ENCODE data around the gene ARHGAP6. TPM values are rescaled to one million over a fixed set of nuclear protein-coding genes. Genes with fewer than 3 reads are reported as not detected.
"Not testable (repeated sequence)": the region's sequence is repeated elsewhere in the genome, so short reads cannot be mapped to it uniquely, and the experiment has no call there.

The ARHGAP6 gene
- total RNA-seq, 1 experiment from 2014 or later = 0.10 TPM

- H3K27me3 ChIP-seq (ENCODE audit: insufficient read depth, low read length); H3K4me2 ChIP-seq (ENCODE audit: low read length); H4K20me1 ChIP-seq (ENCODE audit: insufficient read depth); BruUV-seq (replicated peaks); RAD21 ChIA-PET (ENCODE audit: low non-redundant PET in 1 of 2, low total read pairs in 2 of 2, uncharacterized antibody in 2 of 2, unreplicated experiment in 2 of 2); H3K36me3 ChIP-seq (ENCODE audit: control insufficient read depth in 1 of 2, insufficient read depth in 2 of 2, low read length in 2 of 2); DNase-seq (ENCODE audit: low read depth, low spot score); H2AFZ ChIP-seq (ENCODE audit: low read depth, low read length, poor library complexity, severe bottlenecking); H3K27ac ChIP-seq (ENCODE audit: low read depth, low read length); H3K4me3 ChIP-seq (replicated peaks in 1 of 2; ENCODE audit: low read depth in 1 of 2, low read length in 2 of 2); H3K9me3 ChIP-seq (ENCODE audit: control insufficient read depth in 1 of 2, insufficient read depth in 1 of 2, low read depth in 1 of 2, low read length in 2 of 2); CTCF ChIA-PET; H3K9me2 ChIP-seq (ENCODE audit: insufficient read depth); H3K4me1 ChIP-seq (ENCODE audit: control insufficient read depth in 1 of 2, insufficient read depth in 2 of 2, low read length in 2 of 2); POLR2A ChIA-PET; ATAC-seq; intact Hi-C loops (cut with micrococcal nuclease); H3K9ac ChIP-seq (ENCODE audit: low read length); H3K79me2 ChIP-seq (ENCODE audit: insufficient read depth, low read length): not testable (repeated sequence)
Measured at GRCh38 chrX:11519234-11519633, 146.5 kb downstream of the ARHGAP6 start.

GRCh38 chrX:11509786-11510185, 155.9 kb downstream of the ARHGAP6 start:
- no peak overlapping the region for H2AFZ ChIP-seq (ENCODE audit: low read depth, low read length, poor library complexity, severe bottlenecking)
- no peak overlapping the region for H3K9ac ChIP-seq (ENCODE audit: low read length)
- intact Hi-C loops (cut with micrococcal nuclease) = no loop called here
- no peaks in the 10 kb centered on the region for H3K9me3 ChIP-seq (ENCODE audit: control insufficient read depth in 1 of 2, insufficient read depth in 1 of 2, low read depth in 1 of 2, low read length in 2 of 2)
- no peaks in the 10 kb centered on the region for H3K9me2 ChIP-seq (ENCODE audit: insufficient read depth)
- BruUV-seq (replicated peaks) = no TSS peak
- TF ChIP-seq RAD21 (IDR thresholded peaks at IDR 0.05; ENCODE audit: low read depth) (no peak), REST (IDR thresholded peaks at IDR 0.05; ENCODE audit: low read depth) (no peak), EZH2phosphoT487 (IDR thresholded peaks at IDR 0.05; ENCODE audit: borderline replicate concordance) (no peak), POLR2AphosphoS5 (IDR thresholded peaks at IDR 0.05; ENCODE audit: low read depth, low read length) (no peak), EZH2 (IDR thresholded peaks at IDR 0.05) (no peak), SIN3A (IDR thresholded peaks at IDR 0.05; ENCODE audit: low read depth) (no peak)
- H3K4me3 ChIP-seq (replicated peaks in 1 of 2; ENCODE audit: low read depth in 1 of 2, low read length in 2 of 2) = no peak overlapping the region
- CTCF ChIA-PET = no interaction called here
- no peaks in the 10 kb centered on the region for H3K79me2 ChIP-seq (ENCODE audit: insufficient read depth, low read length)
- no peak overlapping the region for H3K4me2 ChIP-seq (ENCODE audit: low read length)
- H3K36me3 ChIP-seq (ENCODE audit: control insufficient read depth in 1 of 2, insufficient read depth in 2 of 2, low read length in 2 of 2) = no peaks in the 10 kb centered on the region
- H3K27ac ChIP-seq (ENCODE audit: low read depth, low read length) = no peak overlapping the region
- POLR2A ChIA-PET = no interaction called here
- H3K4me1 ChIP-seq (ENCODE audit: control insufficient read depth in 1 of 2, insufficient read depth in 2 of 2, low read length in 2 of 2) = no peaks in the 10 kb centered on the region
- DNase-seq (ENCODE audit: low read depth, low spot score) (no peak), ATAC-seq (no peak)
- H4K20me1 ChIP-seq (ENCODE audit: insufficient read depth) = no peaks in the 10 kb centered on the region
- H3K27me3 ChIP-seq (ENCODE audit: insufficient read depth, low read length) = no peaks in the 10 kb centered on the region
- RAD21 ChIA-PET (ENCODE audit: low non-redundant PET in 1 of 2, low total read pairs in 2 of 2, uncharacterized antibody in 2 of 2, unreplicated experiment in 2 of 2) = no interaction called here

All from HCT116 (cell line).